ENCODE measurements around the gene ZSCAN4.

DNA sequence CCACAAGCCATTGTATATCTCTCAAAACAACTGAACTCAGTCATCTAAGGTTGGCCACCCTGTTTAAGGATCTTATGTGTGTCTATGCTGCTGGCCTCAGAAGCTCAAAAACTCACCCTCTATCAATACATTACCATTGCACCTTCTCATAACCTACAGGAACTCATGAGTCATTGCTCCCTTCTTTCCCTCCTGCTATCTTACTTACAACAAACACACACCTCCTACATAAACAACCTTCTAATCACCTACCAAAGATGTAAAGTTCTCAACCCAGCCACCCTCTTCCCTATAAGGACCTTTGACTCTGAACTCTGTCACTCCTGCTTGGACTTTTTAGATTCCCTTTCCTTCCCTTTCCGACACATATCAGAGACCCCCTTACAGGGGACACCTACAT, 13.3 kb upstream of the ZSCAN4 start:
- TF ChIP-seq CTCF (IDR thresholded peaks at IDR 0.05; ENCODE audit: low read depth, low read length) = no peak
- TF ChIP-seq EZH2phosphoT487 (IDR thresholded peaks at IDR 0.05; ENCODE audit: low read depth) = no peak

Measured in OCI-LY3 (cell line).